Peyer's patch (tissue), 4 donors: ENCODE data around the gene TM4SF4.

Experiments used
- POLR2A ChIP-seq, 2 donors: fragments of 450-650 bp; IDR thresholded peaks; one replicate each; pipeline ENCODE4 v1.5.1; 2017; ENCODE audit warnings: antibody characterized with exemption in 2 of 2, mild to moderate bottlenecking in 2 of 2, moderate library complexity in 2 of 2
- TF ChIP-seq, protein P1 (sequence below), 6 experiments: fragments of 450-650 bp in 4 of 6; fragments of 200-600 bp in 2 of 6; sonication (generic) in 1 of 6; IDR thresholded peaks; one replicate each; pipeline ENCODE4 v1.5.1; 2017 to 2019; ENCODE audit warnings: antibody characterized with exemption in 6 of 6, mild to moderate bottlenecking in 3 of 6, moderate library complexity in 1 of 6

DNA sequence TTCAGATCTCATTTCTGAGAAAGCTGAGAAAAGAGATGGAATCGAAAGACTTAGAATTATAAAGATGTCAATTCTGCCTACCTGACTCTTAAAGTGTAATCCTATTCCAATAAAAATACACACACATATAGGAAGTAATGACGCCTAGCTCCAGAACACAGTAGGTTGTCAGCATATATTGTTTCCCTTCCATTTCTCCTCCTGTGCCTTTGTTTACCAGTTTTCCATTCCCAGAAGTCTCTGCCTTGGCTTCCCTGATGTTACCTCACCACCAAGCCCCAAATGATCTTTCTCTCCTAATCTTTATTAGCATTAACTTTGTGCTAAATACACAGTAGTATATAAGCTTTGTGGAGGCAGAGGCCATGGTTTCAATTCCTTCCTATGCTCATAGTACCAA is 40.0 kb downstream of the TM4SF4 start:
- TF ChIP-seq, protein P1, sequence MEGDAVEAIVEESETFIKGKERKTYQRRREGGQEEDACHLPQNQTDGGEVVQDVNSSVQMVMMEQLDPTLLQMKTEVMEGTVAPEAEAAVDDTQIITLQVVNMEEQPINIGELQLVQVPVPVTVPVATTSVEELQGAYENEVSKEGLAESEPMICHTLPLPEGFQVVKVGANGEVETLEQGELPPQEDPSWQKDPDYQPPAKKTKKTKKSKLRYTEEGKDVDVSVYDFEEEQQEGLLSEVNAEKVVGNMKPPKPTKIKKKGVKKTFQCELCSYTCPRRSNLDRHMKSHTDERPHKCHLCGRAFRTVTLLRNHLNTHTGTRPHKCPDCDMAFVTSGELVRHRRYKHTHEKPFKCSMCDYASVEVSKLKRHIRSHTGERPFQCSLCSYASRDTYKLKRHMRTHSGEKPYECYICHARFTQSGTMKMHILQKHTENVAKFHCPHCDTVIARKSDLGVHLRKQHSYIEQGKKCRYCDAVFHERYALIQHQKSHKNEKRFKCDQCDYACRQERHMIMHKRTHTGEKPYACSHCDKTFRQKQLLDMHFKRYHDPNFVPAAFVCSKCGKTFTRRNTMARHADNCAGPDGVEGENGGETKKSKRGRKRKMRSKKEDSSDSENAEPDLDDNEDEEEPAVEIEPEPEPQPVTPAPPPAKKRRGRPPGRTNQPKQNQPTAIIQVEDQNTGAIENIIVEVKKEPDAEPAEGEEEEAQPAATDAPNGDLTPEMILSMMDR (IDR thresholded peaks at IDR 0.05): no peak
- TF ChIP-seq POLR2A (IDR thresholded peaks at IDR 0.05): no peak
